ENCODE results near the gene TAF1C.

The TAF1C gene

GRCh38 chr16:84174396-84174795, 12.5 kb downstream of the TAF1C start:
- FAIRE-seq (no peak), DNase-seq (ENCODE audit: insufficient read length, low spot score) (no peak)
- no peak for TF ChIP-seq POLR2A (IDR thresholded peaks at IDR 0.05; ENCODE audit: low read depth, low read length)

- TF ChIP-seq POLR2A (IDR thresholded peaks at IDR 0.05; ENCODE audit: low read depth, low read length): no peak
- DNase-seq (ENCODE audit: insufficient read length, low spot score) (no peak), FAIRE-seq (no peak)
These were observed 17.0 kb downstream of the TAF1C start for GRCh38 chr16:84169765-84170310.

- no peak for FAIRE-seq
These were observed 19.8 kb downstream of the TAF1C start for GRCh38 chr16:84166796-84167695.

GRCh38 chr16:84165746-84166145, 21.1 kb downstream of the TAF1C start:
- no peak for TF ChIP-seq POLR2A (IDR thresholded peaks at IDR 0.05; ENCODE audit: low read depth, low read length)
- DNase-seq (ENCODE audit: insufficient read length, low spot score): no peak
- no peak for FAIRE-seq

More at GRCh38 chr16:84166796-84167695, 19.8 kb downstream of the TAF1C start:
- DNase-seq (ENCODE audit: insufficient read length, low spot score): no peak
- TF ChIP-seq POLR2A (IDR thresholded peaks at IDR 0.05; ENCODE audit: low read depth, low read length): no peak

- no peak for TF ChIP-seq POLR2A (IDR thresholded peaks at IDR 0.05; ENCODE audit: low read depth, low read length)
- DNase-seq (ENCODE audit: insufficient read length, low spot score): no peak
- no peak for FAIRE-seq
These were observed 25.1 kb downstream of the TAF1C start for GRCh38 chr16:84161801-84162200.

- no peak for FAIRE-seq
These were observed 25.8 kb downstream of the TAF1C start for GRCh38 chr16:84161037-84161436.

GRCh38 chr16:84159800-84160199, 27.1 kb downstream of the TAF1C start:
- TF ChIP-seq POLR2A (IDR thresholded peaks at IDR 0.05; ENCODE audit: low read depth, low read length): no peak
- FAIRE-seq (no peak), DNase-seq (ENCODE audit: insufficient read length, low spot score) (no peak)

More at GRCh38 chr16:84161037-84161436, 25.8 kb downstream of the TAF1C start:
- no peak for DNase-seq (ENCODE audit: insufficient read length, low spot score)
- TF ChIP-seq POLR2A (IDR thresholded peaks at IDR 0.05; ENCODE audit: low read depth, low read length): no peak

- FAIRE-seq (no peak), DNase-seq (ENCODE audit: insufficient read length, low spot score) (no peak)
- TF ChIP-seq POLR2A (IDR thresholded peaks at IDR 0.05; ENCODE audit: low read depth, low read length): no peak
These were observed 27.9 kb downstream of the TAF1C start for GRCh38 chr16:84159007-84159406.

GRCh38 chr16:84156342-84156784, 30.5 kb downstream of the TAF1C start:
- no peak for TF ChIP-seq POLR2A (IDR thresholded peaks at IDR 0.05; ENCODE audit: low read depth, low read length)
- FAIRE-seq (no peak), DNase-seq (ENCODE audit: insufficient read length, low spot score) (no peak)

GRCh38 chr16:84155771-84156170, 31.1 kb downstream of the TAF1C start:
- FAIRE-seq (no peak), DNase-seq (ENCODE audit: insufficient read length, low spot score) (no peak)
- no peak for TF ChIP-seq POLR2A (IDR thresholded peaks at IDR 0.05; ENCODE audit: low read depth, low read length)

- no peak for DNase-seq (ENCODE audit: insufficient read length, low spot score)
- TF ChIP-seq POLR2A (IDR thresholded peaks at IDR 0.05; ENCODE audit: low read depth, low read length): no peak
- FAIRE-seq: no peak
These were observed 31.6 kb downstream of the TAF1C start for GRCh38 chr16:84155226-84155625.

GRCh38 chr16:84153660-84154214, 33.1 kb downstream of the TAF1C start:
- peak; percentile 16; the same call in 1 of the 2 replicates for TF ChIP-seq POLR2A (IDR thresholded peaks at IDR 0.05; ENCODE audit: low read depth, low read length)
- DNase-seq (ENCODE audit: insufficient read length, low spot score) (no peak), FAIRE-seq (no peak)

- TF ChIP-seq POLR2A (IDR thresholded peaks at IDR 0.05; ENCODE audit: low read depth, low read length): no peak
- FAIRE-seq (no peak), DNase-seq (ENCODE audit: insufficient read length, low spot score) (no peak)
These were observed 35.9 kb downstream of the TAF1C start for GRCh38 chr16:84150926-84151325.

GRCh38 chr16:84144859-84145639, 41.8 kb downstream of the TAF1C start, which contains the start of the genes DNAAF1 and HSDL1:
Gene DNAAF1 (plus strand): TSS chr16:84145308. CDS start chr16:84145441, 133 bp downstream.
Gene HSDL1 (minus strand): TSS chr16:84145177. CDS start chr16:84131321, 13,856 bp downstream.
- no peak for FAIRE-seq
- DNase-seq (ENCODE audit: insufficient read length, low spot score): peak; percentile 94
- TF ChIP-seq POLR2A (IDR thresholded peaks at IDR 0.05; ENCODE audit: low read depth, low read length): peak; percentile 86
